Neural progenitor cell (in vitro differentiated cells): ENCODE measurements around the gene ANKRD66. TPM values are rescaled to one million over a fixed set of nuclear protein-coding genes. Genes with fewer than 3 reads are reported as not detected.

Source experiments
- DNase-seq: peaks from one replicate; pipeline ENCODE4 v3.0.0-alpha.2; 2016; ENCODE audit warnings: low spot score
- H2AFZ ChIP-seq: fragments of 200-600 bp; sonication (generic); replicated peaks from 2 replicates; pipeline ENCODE4 v1.6.1; 2016; ENCODE audit warnings: antibody characterized with exemption
- H3F3A ChIP-seq: fragments of 200-600 bp; sonication (generic); 2 replicates; pipeline ENCODE4 v1.6.1; 2016; ENCODE audit warnings: antibody characterized with exemption, low read depth
- H3K27ac ChIP-seq: fragments of 200-600 bp; sonication (generic); 2 replicates; pipeline ENCODE4 v1.5.1; 2016; ENCODE audit warnings: mild to moderate bottlenecking
- H3K27me3 ChIP-seq: fragments of 200-600 bp; sonication (generic); 2 replicates; pipeline ENCODE4 v1.6.1; 2016; ENCODE audit warnings: mild to moderate bottlenecking, moderate library complexity
- H3K36me3 ChIP-seq: fragments of 200-600 bp; sonication (generic); 2 replicates; pipeline ENCODE4 v1.5.1; 2016
- H3K4me1 ChIP-seq: fragments of 200-600 bp; sonication (generic); 2 replicates; pipeline ENCODE4 v1.6.1; 2016; ENCODE audit warnings: mixed run types
- H3K4me2 ChIP-seq: fragments of 200-600 bp; sonication (generic); 2 replicates; pipeline ENCODE4 v1.6.1; 2016
- H3K4me3 ChIP-seq: fragments of 200-600 bp; sonication (generic); 2 replicates; pipeline ENCODE4 v1.5.1; 2016
- H3K79me2 ChIP-seq: fragments of 200-600 bp; sonication (generic); 2 replicates; pipeline ENCODE4 v1.6.1; 2016; ENCODE audit warnings: low read depth
- H3K9ac ChIP-seq: fragments of 200-600 bp; sonication (generic); 2 replicates; pipeline ENCODE4 v1.6.1; 2016
- H3K9me3 ChIP-seq: fragments of 200-600 bp; sonication (generic); 2 replicates; pipeline ENCODE4 v1.5.1; 2016; ENCODE audit warnings: low read depth
- H4K20me1 ChIP-seq: fragments of 200-600 bp; sonication (generic); 2 replicates; pipeline ENCODE4 v1.6.1; 2016; ENCODE audit warnings: low read depth
- H3K27ac Mint-ChIP-seq: 3 replicates; pipeline ENCODE4 v1.8.0; 2021; ENCODE audit warnings: mixed read lengths
- H3K27me3 Mint-ChIP-seq: 2 replicates; pipeline ENCODE4 v1.8.0; 2022; ENCODE audit warnings: low read depth, mild to moderate bottlenecking, inconsistent platforms, moderate library complexity, mixed read lengths; ENCODE audit not compliant: insufficient read depth
- H3K36me3 Mint-ChIP-seq: 3 replicates; pipeline ENCODE4 v1.8.0; 2021; ENCODE audit warnings: mixed read lengths
- H3K4me1 Mint-ChIP-seq: 3 replicates; pipeline ENCODE4 v1.8.0; 2021; ENCODE audit warnings: mixed read lengths
- H3K4me3 Mint-ChIP-seq: 3 replicates; pipeline ENCODE4 v1.8.0; 2021; ENCODE audit warnings: mild to moderate bottlenecking, moderate library complexity, mixed read lengths
- H3K9me3 Mint-ChIP-seq: 3 replicates; pipeline ENCODE4 v1.8.0; 2020; ENCODE audit warnings: mixed read lengths
- EZH2 ChIP-seq: fragments of 200-600 bp; sonication (generic); IDR thresholded peaks from 2 replicates; pipeline ENCODE4 v1.6.1; 2017; ENCODE audit warnings: antibody characterized with exemption, mild to moderate bottlenecking, moderate library complexity
- EZH2phosphoT487 ChIP-seq: fragments of 200-600 bp; sonication (generic); IDR thresholded peaks from 2 replicates; pipeline ENCODE4 v1.6.1; 2017; ENCODE audit warnings: antibody characterized with exemption
- total RNA-seq: library from RNA; depleted of rRNA; stranded (reverse); fragments of >200 nt; gene quantifications from 2 replicates; pipeline ENCODE4 v1.2.3, GENCODE V29; 2015; ENCODE audit warnings: low replicate concordance
- TF ChIP-seq, protein P1 (sequence below): fragments of 200-600 bp; sonication (generic); IDR thresholded peaks from 2 replicates; pipeline ENCODE4 v1.5.1; 2017; ENCODE audit warnings: antibody characterized with exemption, mild to moderate bottlenecking

The ANKRD66 gene
- total RNA-seq, 1 donor from 2014 or later = not detected

DNA sequence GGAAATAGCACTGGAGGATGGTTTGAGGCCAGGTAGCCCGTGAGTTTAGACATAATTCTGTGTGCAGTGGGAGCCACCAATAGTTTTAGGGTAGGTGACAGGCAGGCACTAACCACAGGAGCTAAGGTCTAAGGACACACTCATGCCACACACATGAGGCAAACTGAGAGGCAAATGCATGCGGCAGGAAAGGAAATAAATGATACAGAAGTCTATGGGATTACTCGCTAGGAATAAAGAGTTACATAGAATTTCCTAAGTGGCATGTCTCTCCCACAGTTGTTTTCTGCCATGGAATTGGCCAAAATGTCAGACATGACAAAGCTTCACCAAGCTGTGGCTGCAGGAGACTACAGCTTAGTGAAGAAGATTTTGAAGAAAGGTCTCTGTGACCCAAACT is 4.9 kb downstream of the ANKRD66 start:
- TF ChIP-seq EZH2 (no peak), EZH2phosphoT487 (no peak)
- TF ChIP-seq, protein P1, sequence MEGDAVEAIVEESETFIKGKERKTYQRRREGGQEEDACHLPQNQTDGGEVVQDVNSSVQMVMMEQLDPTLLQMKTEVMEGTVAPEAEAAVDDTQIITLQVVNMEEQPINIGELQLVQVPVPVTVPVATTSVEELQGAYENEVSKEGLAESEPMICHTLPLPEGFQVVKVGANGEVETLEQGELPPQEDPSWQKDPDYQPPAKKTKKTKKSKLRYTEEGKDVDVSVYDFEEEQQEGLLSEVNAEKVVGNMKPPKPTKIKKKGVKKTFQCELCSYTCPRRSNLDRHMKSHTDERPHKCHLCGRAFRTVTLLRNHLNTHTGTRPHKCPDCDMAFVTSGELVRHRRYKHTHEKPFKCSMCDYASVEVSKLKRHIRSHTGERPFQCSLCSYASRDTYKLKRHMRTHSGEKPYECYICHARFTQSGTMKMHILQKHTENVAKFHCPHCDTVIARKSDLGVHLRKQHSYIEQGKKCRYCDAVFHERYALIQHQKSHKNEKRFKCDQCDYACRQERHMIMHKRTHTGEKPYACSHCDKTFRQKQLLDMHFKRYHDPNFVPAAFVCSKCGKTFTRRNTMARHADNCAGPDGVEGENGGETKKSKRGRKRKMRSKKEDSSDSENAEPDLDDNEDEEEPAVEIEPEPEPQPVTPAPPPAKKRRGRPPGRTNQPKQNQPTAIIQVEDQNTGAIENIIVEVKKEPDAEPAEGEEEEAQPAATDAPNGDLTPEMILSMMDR = no peak
- DNase-seq = no peak
- H3K79me2 ChIP-seq = no peaks in the 10 kb centered on the region

DNA sequence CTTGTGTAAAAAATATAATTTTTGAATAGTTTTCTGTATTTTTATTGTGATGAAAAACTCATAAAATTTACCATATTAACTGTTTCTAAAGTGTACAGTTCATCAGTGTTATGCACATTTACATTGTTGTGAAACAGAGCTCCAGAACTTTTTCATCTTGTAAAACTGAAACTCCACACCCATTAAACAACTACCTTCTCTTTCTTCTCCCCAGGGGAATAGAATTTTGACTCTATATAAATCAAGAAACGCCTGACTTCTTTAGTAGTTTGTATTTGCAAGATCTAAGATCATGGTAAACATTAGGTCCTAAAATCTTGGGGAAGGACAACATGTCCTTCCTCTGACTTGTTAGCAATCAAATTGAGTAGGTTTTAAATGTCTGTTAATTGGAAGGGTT is 9.1 kb downstream of the ANKRD66 start:
- Histone ChIP-seq H3K27ac (no peak overlapping the region), H4K20me1 (no peaks in the 10 kb centered on the region), H3K4me2 (no peak overlapping the region), H3K9me3 (no peaks in the 10 kb centered on the region), H3K4me3 (no peak overlapping the region), H3K27me3 (no peaks in the 10 kb centered on the region), H3K36me3 (no peaks in the 10 kb centered on the region), H3F3A (no peaks in the 10 kb centered on the region), H2AFZ (no peak overlapping the region), H3K79me2 (no peaks in the 10 kb centered on the region), H3K9ac (no peak overlapping the region), H3K4me1 (peaks cover 7% of the 10 kb centered on the region)
- no peaks in the 10 kb centered on the region for H3K36me3 Mint-ChIP-seq
- TF ChIP-seq, protein P1 = no peak
- TF ChIP-seq EZH2phosphoT487 (no peak), EZH2 (no peak)
- no peaks in the 10 kb centered on the region for H3K4me1 Mint-ChIP-seq
- no peak overlapping the region for H3K27ac Mint-ChIP-seq
- DNase-seq = no peak
- H3K4me3 Mint-ChIP-seq = no peak overlapping the region
- H3K9me3 Mint-ChIP-seq = no peaks in the 10 kb centered on the region
- H3K27me3 Mint-ChIP-seq = no peaks in the 10 kb centered on the region

More for the DNA sequence above, 4.9 kb downstream of the ANKRD66 start:
- no peak overlapping the region for H3K4me3 ChIP-seq
- H3K36me3 ChIP-seq = no peaks in the 10 kb centered on the region
- no peak overlapping the region for H3K27ac ChIP-seq
- Mint-ChIP-seq H3K27me3 (no peaks in the 10 kb centered on the region), H3K9me3 (no peaks in the 10 kb centered on the region), H3K4me1 (peaks cover 9% of the 10 kb centered on the region), H3K4me3 (no peak overlapping the region), H3K36me3 (no peaks in the 10 kb centered on the region), H3K27ac (no peak overlapping the region)
- peaks cover 13% of the 10 kb centered on the region for H3K4me1 ChIP-seq
- H3K9ac ChIP-seq = no peak overlapping the region
- no peak overlapping the region for H3K4me2 ChIP-seq
- peaks cover 12% of the 10 kb centered on the region for H3F3A ChIP-seq
- no peaks in the 10 kb centered on the region for H3K9me3 ChIP-seq
- H4K20me1 ChIP-seq = no peaks in the 10 kb centered on the region
- no peak overlapping the region for H2AFZ ChIP-seq
- H3K27me3 ChIP-seq = no peaks in the 10 kb centered on the region

DNA sequence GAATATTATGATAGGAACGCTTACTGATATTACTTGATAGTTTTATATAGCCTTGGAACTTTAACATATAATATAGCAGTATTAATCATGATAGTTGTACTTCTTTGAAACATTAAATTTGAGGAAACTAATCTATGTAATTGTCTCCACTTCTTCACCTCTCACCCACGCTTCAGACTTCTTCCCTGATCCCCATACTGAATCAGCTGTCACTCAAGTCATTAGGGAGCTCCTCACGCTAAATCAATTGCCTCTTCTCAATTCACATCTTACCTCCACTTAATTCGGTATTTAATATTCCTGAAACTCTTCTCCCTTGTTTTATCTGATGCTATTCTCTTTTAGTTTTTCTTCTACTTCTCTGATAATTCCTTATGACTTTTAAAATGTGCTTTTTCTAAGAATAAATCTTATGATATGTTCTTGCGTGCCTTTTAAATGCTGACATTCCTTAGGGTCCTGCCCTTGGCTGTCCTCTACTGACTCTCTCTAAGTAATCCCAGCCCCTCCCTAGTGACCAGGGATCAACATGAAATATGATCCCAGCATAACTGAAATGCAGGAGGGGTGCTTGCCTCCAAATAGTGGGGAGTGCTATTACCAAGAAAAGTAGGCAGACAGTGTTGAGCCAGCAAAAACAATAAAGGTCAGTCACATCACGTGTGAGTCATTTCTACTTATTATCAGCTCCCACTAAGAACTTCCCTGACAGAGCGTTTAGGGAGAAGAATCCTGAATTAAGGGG is 9.9 kb downstream of the ANKRD66 start:
- Histone ChIP-seq H3K36me3 (no peaks in the 10 kb centered on the region), H3F3A (no peaks in the 10 kb centered on the region), H3K9me3 (no peaks in the 10 kb centered on the region), H3K9ac (no peak overlapping the region), H3K4me3 (no peak overlapping the region), H3K4me1 (peaks cover 7% of the 10 kb centered on the region), H2AFZ (no peak overlapping the region), H3K79me2 (no peaks in the 10 kb centered on the region), H3K27ac (no peak overlapping the region), H3K4me2 (no peak overlapping the region), H4K20me1 (no peaks in the 10 kb centered on the region), H3K27me3 (no peaks in the 10 kb centered on the region)
- H3K9me3 Mint-ChIP-seq = peaks cover 1% of the 10 kb centered on the region
- no peak overlapping the region for H3K27ac Mint-ChIP-seq
- no peaks in the 10 kb centered on the region for H3K27me3 Mint-ChIP-seq
- H3K4me3 Mint-ChIP-seq = no peak overlapping the region
- H3K4me1 Mint-ChIP-seq = no peaks in the 10 kb centered on the region
- no peak for TF ChIP-seq EZH2
- TF ChIP-seq EZH2phosphoT487 = no peak
- TF ChIP-seq, protein P1 = no peak
- peak; percentile 4 for DNase-seq
- no peaks in the 10 kb centered on the region for H3K36me3 Mint-ChIP-seq
